Vagina (tissue), 2 donors: ENCODE data around the gene PIK3R1.

Source experiments
- CTCF ChIP-seq, 3 experiments: fragments of 450-650 bp in 2 of 3; fragments of 200-600 bp in 1 of 3; sonication (generic) in 1 of 3; IDR thresholded peaks; one replicate each; pipeline ENCODE4 v1.5.1; 2017 to 2019; ENCODE audit warnings: antibody characterized with exemption in 3 of 3, mild to moderate bottlenecking in 2 of 3, moderate library complexity in 2 of 3
- POLR2A ChIP-seq, 2 donors: fragments of 450-650 bp; IDR thresholded peaks; one replicate each; pipeline ENCODE4 v1.6.1; 2017; ENCODE audit warnings: antibody characterized with exemption in 2 of 2, mild to moderate bottlenecking in 2 of 2, moderate library complexity in 2 of 2

- TF ChIP-seq CTCF (IDR thresholded peaks at IDR 0.05) (no peak), POLR2A (IDR thresholded peaks at IDR 0.05) (no peak)
Observed at GRCh38 chr5:68348447-68349222, 133.1 kb downstream of the PIK3R1 start.
